ENCODE measurements around the gene MYO3B.

DNA sequence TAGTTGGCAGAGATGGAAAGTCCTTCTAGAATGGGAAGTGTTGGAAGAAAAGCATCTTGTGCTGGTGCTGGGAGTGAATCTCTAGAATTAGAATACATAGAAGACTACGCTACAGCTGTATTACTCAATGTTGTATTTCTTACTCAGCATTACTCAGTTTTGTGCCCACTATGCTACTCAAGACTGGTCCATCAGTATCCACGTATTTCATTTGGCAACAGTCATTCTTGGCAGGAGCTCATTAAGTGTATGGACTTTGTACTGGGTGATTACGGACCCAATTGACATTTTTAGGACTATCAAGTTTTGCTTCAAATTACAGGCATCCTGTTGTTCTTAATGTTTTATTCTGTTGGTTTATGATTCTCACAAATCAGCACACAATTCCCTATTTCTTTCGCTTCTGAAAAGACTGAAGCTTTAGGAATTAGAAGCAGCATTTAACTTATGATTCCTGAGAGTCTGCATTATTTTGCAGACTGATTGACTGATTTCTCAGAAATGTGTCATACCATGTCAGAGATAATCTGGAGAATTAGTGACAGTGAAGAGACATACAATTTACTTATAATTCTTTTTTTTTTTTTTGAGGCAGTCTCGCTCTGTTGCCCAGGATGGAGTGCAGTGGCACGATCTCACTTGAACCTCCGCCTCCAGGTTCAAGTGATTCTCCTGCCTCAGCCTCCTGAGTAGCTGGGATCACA, 136.9 kb downstream of the MYO3B start:
- TF ChIP-seq, protein P1, sequence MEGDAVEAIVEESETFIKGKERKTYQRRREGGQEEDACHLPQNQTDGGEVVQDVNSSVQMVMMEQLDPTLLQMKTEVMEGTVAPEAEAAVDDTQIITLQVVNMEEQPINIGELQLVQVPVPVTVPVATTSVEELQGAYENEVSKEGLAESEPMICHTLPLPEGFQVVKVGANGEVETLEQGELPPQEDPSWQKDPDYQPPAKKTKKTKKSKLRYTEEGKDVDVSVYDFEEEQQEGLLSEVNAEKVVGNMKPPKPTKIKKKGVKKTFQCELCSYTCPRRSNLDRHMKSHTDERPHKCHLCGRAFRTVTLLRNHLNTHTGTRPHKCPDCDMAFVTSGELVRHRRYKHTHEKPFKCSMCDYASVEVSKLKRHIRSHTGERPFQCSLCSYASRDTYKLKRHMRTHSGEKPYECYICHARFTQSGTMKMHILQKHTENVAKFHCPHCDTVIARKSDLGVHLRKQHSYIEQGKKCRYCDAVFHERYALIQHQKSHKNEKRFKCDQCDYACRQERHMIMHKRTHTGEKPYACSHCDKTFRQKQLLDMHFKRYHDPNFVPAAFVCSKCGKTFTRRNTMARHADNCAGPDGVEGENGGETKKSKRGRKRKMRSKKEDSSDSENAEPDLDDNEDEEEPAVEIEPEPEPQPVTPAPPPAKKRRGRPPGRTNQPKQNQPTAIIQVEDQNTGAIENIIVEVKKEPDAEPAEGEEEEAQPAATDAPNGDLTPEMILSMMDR (IDR thresholded peaks at IDR 0.05): no peak
- no peak for TF ChIP-seq POLR2A (IDR thresholded peaks at IDR 0.05)
- no peak for TF ChIP-seq POLR2AphosphoS5 (IDR thresholded peaks at IDR 0.05)

Data from prostate gland (tissue), 2 donors.